HT-29 (cell line): ENCODE data around the gene POLR2E. TPM values are rescaled to one million over a fixed set of nuclear protein-coding genes. Genes with fewer than 3 reads are reported as not detected.

Experiments used
- DNase-seq: peaks from one replicate; pipeline ENCODE4 v3.0.0-alpha.2; 2015; ENCODE audit warnings: low spot score
- total RNA-seq: library from RNA; depleted of rRNA; stranded (reverse); fragments of >200 nt; shearing (Covaris generic); gene quantifications from 2 replicates; pipeline ENCODE4 v1.2.3, GENCODE V29; 2014

POLR2E gene
- total RNA-seq, 1 experiment from 2014 or later = 395 TPM

GRCh38 chr19:1066748-1067340 is 28.3 kb downstream of the POLR2E start, which contains the start of gene ARHGAP45:
ARHGAP45 (plus strand) TSS chr19:1067167; CDS start chr19:1067406, 239 bp downstream.
- DNase-seq = no peak

- DNase-seq = peak; percentile 36
Observed at GRCh38 chr19:1066251-1066747, 28.9 kb downstream of the POLR2E start.

GRCh38 chr19:1065606-1066109 is 29.5 kb downstream of the POLR2E start:
- peak; percentile 76 for DNase-seq

GRCh38 chr19:1064661-1065605 is 30.2 kb downstream of the POLR2E start:
- DNase-seq = peak; percentile 76

GRCh38 chr19:1063909-1064660 is 31.1 kb downstream of the POLR2E start:
- DNase-seq = peak; percentile 67

GRCh38 chr19:1063030-1063908 is 31.9 kb downstream of the POLR2E start:
- DNase-seq = peak; percentile 35

GRCh38 chr19:1062387-1063029 is 32.7 kb downstream of the POLR2E start:
- no peak for DNase-seq

- no peak for DNase-seq
Observed at GRCh38 chr19:1061987-1062386, 33.2 kb downstream of the POLR2E start.

- no peak for DNase-seq
Observed at GRCh38 chr19:1060689-1061088, 34.5 kb downstream of the POLR2E start.

GRCh38 chr19:1058112-1058511 is 37.1 kb downstream of the POLR2E start:
- no peak for DNase-seq

GRCh38 chr19:1057176-1057855 is 37.9 kb downstream of the POLR2E start:
- DNase-seq = peak; percentile 32

GRCh38 chr19:1055886-1056620 is 39.1 kb downstream of the POLR2E start:
- DNase-seq = no peak

GRCh38 chr19:1055028-1055425 is 40.1 kb downstream of the POLR2E start:
- DNase-seq = no peak

GRCh38 chr19:1054102-1055027 is 40.8 kb downstream of the POLR2E start:
- no peak for DNase-seq

- no peak for DNase-seq
Observed at GRCh38 chr19:1053176-1054101, 41.7 kb downstream of the POLR2E start.

GRCh38 chr19:1052349-1052975 is 42.7 kb downstream of the POLR2E start:
- DNase-seq = no peak
